Measurements from ENCODE around the gene PZP. TPM values are rescaled to one million over a fixed set of nuclear protein-coding genes. Genes with fewer than 3 reads are reported as not detected.

Gene PZP
- total and polyA plus RNA-seq, 2 of the 13 experiments (the other 11 are each of a cell fraction or from before 2014, with no cell fraction given): 0.07 to 0.89 TPM

GRCh38 chr12:9115731-9116559 lies 92.2 kb downstream of the PZP start, which contains the start of gene A2M (continued):
- TF ChIP-seq POGK (CRISPR knock-in tag; conservative IDR thresholded peaks at IDR 0.05) (peak; percentile 77), ZNF792 (CRISPR knock-in tag; IDR thresholded peaks at IDR 0.05) (peak; percentile 89), ETV5 (CRISPR knock-in tag; IDR thresholded peaks at IDR 0.05; ENCODE audit: borderline replicate concordance) (peak; percentile 98), TCF7 (IDR thresholded peaks at IDR 0.05; ENCODE audit: low read depth) (peak; percentile 77), TEAD2 (CRISPR knock-in tag; IDR thresholded peaks at IDR 0.05) (0 out of 2 replicates have a peak, but pooled peaks have one; percentile 26), ZNF609 (CRISPR knock-in tag; IDR thresholded peaks at IDR 0.05; ENCODE audit: borderline replicate concordance) (peak; percentile 89), SOX6 (IDR thresholded peaks at IDR 0.05) (no peak), SOX6 (CRISPR knock-in tag; IDR thresholded peaks at IDR 0.05) (peak; percentile 95), HCFC1 (IDR thresholded peaks at IDR 0.05; ENCODE audit: low read depth, low read length) (no peak), RFXAP (CRISPR knock-in tag; IDR thresholded peaks at IDR 0.05; ENCODE audit: borderline replicate concordance) (0 out of 2 replicates have a peak, but pooled peaks have one; percentile 42), IKZF1 (IDR thresholded peaks at IDR 0.05) (no peak), ZNF749 (CRISPR knock-in tag; IDR thresholded peaks at IDR 0.05; ENCODE audit: borderline replicate concordance) (peak; percentile 69; the same call in 1 of the 2 replicates), ZNF557 (CRISPR knock-in tag; IDR thresholded peaks at IDR 0.05) (peak; percentile 78; the same call in 1 of the 2 replicates), HNF1B (CRISPR knock-in tag; IDR thresholded peaks at IDR 0.05) (peak; percentile 94), ZNF710 (CRISPR knock-in tag; IDR thresholded peaks at IDR 0.05; ENCODE audit: borderline replicate concordance) (peak; percentile 77; the same call in 1 of the 2 replicates), ETV6 (CRISPR knock-in tag; conservative IDR thresholded peaks at IDR 0.05) (peak; percentile 74; the same call in 1 of the 2 replicates), ZBTB20 (CRISPR knock-in tag; IDR thresholded peaks at IDR 0.05; ENCODE audit: borderline replicate concordance, low read depth) (peak; percentile 80; the same call in 1 of the 2 replicates), STAG1 (CRISPR knock-in tag; IDR thresholded peaks at IDR 0.05) (peak; percentile 41; the same call in 1 of the 2 replicates), ZIK1 (CRISPR knock-in tag; IDR thresholded peaks at IDR 0.05; ENCODE audit: borderline replicate concordance, low read depth) (peak; percentile 64; the same call in 1 of the 2 replicates)
